A549 treated with AZD9567 at 1 μM for 4 hours (cell line): ENCODE measurements around the gene CLCF1. TPM values are rescaled to one million over a fixed set of nuclear protein-coding genes. Genes with fewer than 3 reads are reported as not detected.

Source experiments
- total RNA-seq: library from RNA; stranded (reverse); fragments of 200-300 nt; extraction: Qiagen RNA extraction; gene quantifications from 5 replicates; pipeline ENCODE4 v1.2.3, GENCODE V29; 2022; ENCODE audit not compliant: insufficient read depth

CLCF1 gene
- 22.8 to 42.8 TPM (median 40.4 TPM) in 5 replicates for total RNA-seq

DNA sequence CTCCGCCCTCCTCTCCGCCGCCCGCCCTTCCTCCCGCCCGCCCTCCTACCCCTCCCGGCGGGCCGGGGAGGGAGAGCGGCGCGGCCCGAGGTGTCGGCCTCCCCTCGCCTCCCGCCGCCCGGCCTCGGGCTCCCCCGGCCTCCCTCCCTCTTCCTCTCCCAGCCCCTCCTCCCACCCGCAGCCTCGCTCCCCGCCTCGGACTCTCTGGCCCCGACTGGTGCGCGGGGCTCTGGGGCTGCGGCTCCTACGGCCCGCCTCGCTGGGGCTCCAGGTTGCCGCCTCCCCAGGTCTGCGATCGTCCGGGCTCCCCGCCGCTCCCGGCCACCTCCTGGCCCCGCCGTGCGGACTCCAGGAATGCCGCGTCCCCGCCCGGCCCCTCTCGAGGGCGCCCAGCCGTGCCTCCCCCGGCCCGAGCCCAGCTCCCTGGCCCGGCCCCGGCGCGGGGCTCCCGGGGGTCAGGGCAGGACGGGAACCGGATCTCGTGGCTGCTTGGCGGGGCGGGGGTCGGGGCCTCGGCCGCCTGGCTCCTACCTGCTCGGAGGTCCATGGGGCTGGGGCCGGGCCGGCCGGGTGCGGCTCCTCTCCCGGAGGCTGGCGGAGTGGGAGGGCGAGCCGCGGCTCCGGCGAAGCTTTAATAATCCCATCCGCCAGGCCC is at the start of gene CLCF1:
CLCF1 (minus strand) TSS at position 606 of the 655 bp plus-strand sequence; CDS start at position 547, 59 bp downstream.

GRCh38 chr11:67415501-67416304 is 42.3 kb upstream of the CLCF1 start, which contains the start of gene CARNS1:
CARNS1 (plus strand) TSS chr11:67415678; CDS start chr11:67416200, 522 bp downstream.

DNA sequence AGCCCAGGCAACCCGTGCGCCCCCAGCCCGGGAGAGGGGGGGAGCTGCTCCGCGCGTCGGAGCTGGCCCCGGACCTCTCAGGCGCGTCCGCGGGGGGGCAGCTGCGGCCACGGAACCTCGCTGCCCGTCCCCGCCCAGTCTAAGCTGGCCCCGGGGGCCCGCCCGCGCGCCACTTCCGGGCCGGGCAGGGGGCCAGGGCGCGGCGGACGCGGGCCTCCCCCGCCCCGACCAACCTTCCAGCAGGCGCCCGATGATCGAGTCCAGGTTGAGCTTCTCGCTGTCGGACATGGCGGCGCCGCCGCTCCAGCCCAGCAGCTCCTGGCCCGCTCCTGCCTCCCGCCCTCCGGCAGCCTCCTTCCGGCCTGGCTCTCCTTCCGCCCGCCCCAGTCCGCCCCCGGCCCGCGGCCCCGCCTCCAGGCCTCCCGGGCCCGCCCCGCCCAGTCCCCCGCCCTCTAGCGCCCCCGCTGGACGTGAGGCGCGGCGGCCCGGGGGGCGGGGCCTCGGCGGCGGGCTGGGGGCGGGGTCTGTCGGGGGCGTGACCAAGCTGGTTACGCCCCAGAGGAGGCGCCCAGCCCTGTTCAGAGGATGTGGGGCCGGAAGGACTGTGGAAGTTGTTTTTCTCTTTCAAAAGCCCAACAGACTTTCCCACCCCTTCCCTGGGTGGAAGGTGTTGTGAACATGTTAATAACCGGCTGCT is 28.2 kb upstream of the CLCF1 start, which contains the start of gene PPP1CA:
PPP1CA (minus strand) TSS at position 364 of the 697 bp plus-strand sequence; CDS start at position 288, 76 bp downstream.

GRCh38 chr11:67391304-67392182 is 18.1 kb upstream of the CLCF1 start, which contains the start of gene RAD9A:
RAD9A (plus strand) TSS chr11:67391986; CDS start chr11:67392045, 59 bp downstream.

GRCh38 chr11:67353317-67354074 is 19.9 kb downstream of the CLCF1 start, which contains the start of gene POLD4:
POLD4 (minus strand) TSS chr11:67353546; CDS start chr11:67353399, 147 bp downstream.

Other genes with a start within 250 kb of the CLCF1 start
- 36.6 to 43.3 TPM (median 41.4 TPM) in 5 replicates for gene GRK2, start 107.1 kb downstream of the CLCF1 start, total RNA-seq
- 24.8 to 27.6 TPM (median 26.4 TPM) in 5 replicates for gene ANKRD13D, start 84.3 kb downstream of the CLCF1 start, total RNA-seq
- gene SSH3, start 70.1 kb downstream of the CLCF1 start, total RNA-seq, result 15.9 to 30.1 TPM (median 26.4 TPM) in 5 replicates
- 167 to 237 TPM (median 225 TPM) in 5 replicates for gene POLD4, start 20.1 kb downstream of the CLCF1 start, total RNA-seq
- gene RAD9A, start 18.4 kb upstream of the CLCF1 start, total RNA-seq, result 22.4 to 31.6 TPM (median 29.7 TPM) in 5 replicates
- 263 to 306 TPM (median 277 TPM) in 5 replicates for gene PPP1CA, start 28.3 kb upstream of the CLCF1 start, total RNA-seq
- gene TBC1D10C, start 30.5 kb upstream of the CLCF1 start, total RNA-seq, result 0.08 to 0.17 TPM (median 0.15 TPM) in 3 of 5 replicates, not detected in the others
- gene CARNS1, start 42.1 kb upstream of the CLCF1 start, total RNA-seq, result 0.15 to 0.23 TPM (median 0.17 TPM) in 4 of 5 replicates, not detected in the other
- gene RPS6KB2, start 54.9 kb upstream of the CLCF1 start, total RNA-seq, result 46.8 to 55.2 TPM (median 50.2 TPM) in 5 replicates
- gene PTPRCAP, start 64.1 kb upstream of the CLCF1 start, total RNA-seq, result 0.14 to 0.63 TPM (median 0.43 TPM) in 4 of 5 replicates, not detected in the other
- 54.1 to 65.0 TPM (median 59.3 TPM) in 5 replicates for gene CORO1B, start 69.9 kb upstream of the CLCF1 start, total RNA-seq
- 0.06 to 0.07 TPM in 2 of 5 replicates, not detected in the others for gene GPR152, start 79.1 kb upstream of the CLCF1 start, total RNA-seq
- gene CABP4, start 81.8 kb upstream of the CLCF1 start, total RNA-seq, result not detected in 5 replicates
- 33.3 to 67.5 TPM (median 61.7 TPM) in 5 replicates for gene TMEM134, start 95.7 kb upstream of the CLCF1 start, total RNA-seq
- gene AIP, start 109.4 kb upstream of the CLCF1 start, total RNA-seq, result 31.9 to 47.6 TPM (median 46.3 TPM) in 5 replicates
- gene PITPNM1, start 131.8 kb upstream of the CLCF1 start, total RNA-seq, result 25.4 to 46.8 TPM (median 41.3 TPM) in 5 replicates
- 71.4 to 89.7 TPM (median 88.5 TPM) in 5 replicates for gene CDK2AP2, start 134.6 kb upstream of the CLCF1 start, total RNA-seq
- gene CABP2, start 149.8 kb upstream of the CLCF1 start, total RNA-seq, result not detected in 5 replicates
- gene GSTP1, start 210.2 kb upstream of the CLCF1 start, total RNA-seq, result 1,433 to 1,729 TPM (median 1,718 TPM) in 5 replicates
- 115 to 157 TPM (median 156 TPM) in 5 replicates for gene NDUFV1, start 233.3 kb upstream of the CLCF1 start, total RNA-seq